Mucosa of gallbladder (tissue), 1 donor: ENCODE results near the gene REM1. TPM values are rescaled to one million over a fixed set of nuclear protein-coding genes. Genes with fewer than 3 reads are reported as not detected.
"Not testable (repeated sequence)": the region's sequence is repeated elsewhere in the genome, so short reads cannot be mapped to it uniquely, and the experiment has no call there.

ENCODE experiments used
- DNase-seq: peaks from one replicate; pipeline ENCODE4 v3.0.0-alpha.2; 2020; ENCODE audit warnings: low spot score
- total RNA-seq: library from RNA; stranded (reverse); gene quantifications from one replicate; pipeline ENCODE4 v1.2.1, GENCODE V29; 2021
- donor health status: DM: no; HTN: no; CAD: no.

The REM1 gene, protein sequence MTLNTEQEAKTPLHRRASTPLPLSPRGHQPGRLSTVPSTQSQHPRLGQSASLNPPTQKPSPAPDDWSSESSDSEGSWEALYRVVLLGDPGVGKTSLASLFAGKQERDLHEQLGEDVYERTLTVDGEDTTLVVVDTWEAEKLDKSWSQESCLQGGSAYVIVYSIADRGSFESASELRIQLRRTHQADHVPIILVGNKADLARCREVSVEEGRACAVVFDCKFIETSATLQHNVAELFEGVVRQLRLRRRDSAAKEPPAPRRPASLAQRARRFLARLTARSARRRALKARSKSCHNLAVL
- total RNA-seq = 2.3 TPM

DNA sequence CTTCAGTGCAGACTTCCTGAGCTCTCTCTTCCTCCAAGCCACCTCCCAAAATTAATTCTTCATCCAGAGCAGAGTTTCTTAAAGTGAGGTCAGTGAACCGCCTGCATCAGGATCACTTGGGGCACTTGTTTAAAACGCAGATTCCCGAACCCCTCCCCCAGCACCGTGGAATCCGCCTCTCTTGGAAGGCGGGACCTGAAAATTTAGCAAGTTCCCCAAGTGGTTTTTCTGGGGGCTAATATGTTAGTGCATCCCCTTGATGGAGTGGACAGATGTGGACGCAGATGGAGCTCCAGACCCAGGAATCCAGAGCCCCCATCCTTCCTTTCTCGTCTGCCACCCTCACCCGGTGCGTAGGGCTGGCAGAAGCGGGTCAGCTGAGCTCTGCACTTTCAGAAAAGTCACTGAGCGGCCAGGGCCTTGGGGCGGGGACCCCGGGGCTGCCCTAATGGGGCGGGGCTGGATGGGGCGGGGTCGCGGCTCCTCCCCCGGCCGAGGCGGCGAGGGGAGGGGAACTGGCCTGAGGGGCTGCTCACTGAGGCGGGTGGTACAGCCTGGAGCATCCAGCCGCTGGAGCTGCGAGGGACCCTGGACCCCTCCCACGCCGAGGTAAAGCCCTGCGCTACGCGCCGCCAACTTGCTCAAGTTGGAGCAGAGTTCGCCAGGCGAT, at the start of gene REM1, which contains the start of gene DEFB124:
TSS of gene REM1 (plus strand) at position 531 of the 670 bp plus-strand sequence. CDS start 1,158 bp downstream, outside the sequence.
TSS of gene DEFB124 (minus strand) at position 370 of the 670 bp plus-strand sequence. CDS start 2,114 bp downstream, outside the sequence.
- no peak for DNase-seq

DNA sequence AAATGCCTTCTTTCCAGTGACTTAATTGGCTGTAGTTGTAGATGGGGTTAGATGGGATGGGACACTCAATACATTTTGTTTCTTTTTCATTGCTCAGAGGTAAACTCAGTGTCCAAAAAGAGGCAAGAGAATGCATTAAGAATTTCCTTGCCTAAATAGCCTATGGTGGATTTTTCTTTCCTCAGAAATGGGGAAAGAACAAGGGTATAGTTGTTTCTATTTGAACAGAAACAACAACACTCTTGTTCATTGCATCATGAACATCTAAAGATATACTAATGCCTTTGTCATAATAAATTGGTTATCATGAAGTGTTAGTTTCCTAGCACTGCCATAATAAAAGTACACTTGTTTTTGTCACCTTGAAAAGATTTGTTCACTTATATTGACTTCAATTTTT, 49.3 kb upstream of the REM1 start:
- no peak for DNase-seq

DNA sequence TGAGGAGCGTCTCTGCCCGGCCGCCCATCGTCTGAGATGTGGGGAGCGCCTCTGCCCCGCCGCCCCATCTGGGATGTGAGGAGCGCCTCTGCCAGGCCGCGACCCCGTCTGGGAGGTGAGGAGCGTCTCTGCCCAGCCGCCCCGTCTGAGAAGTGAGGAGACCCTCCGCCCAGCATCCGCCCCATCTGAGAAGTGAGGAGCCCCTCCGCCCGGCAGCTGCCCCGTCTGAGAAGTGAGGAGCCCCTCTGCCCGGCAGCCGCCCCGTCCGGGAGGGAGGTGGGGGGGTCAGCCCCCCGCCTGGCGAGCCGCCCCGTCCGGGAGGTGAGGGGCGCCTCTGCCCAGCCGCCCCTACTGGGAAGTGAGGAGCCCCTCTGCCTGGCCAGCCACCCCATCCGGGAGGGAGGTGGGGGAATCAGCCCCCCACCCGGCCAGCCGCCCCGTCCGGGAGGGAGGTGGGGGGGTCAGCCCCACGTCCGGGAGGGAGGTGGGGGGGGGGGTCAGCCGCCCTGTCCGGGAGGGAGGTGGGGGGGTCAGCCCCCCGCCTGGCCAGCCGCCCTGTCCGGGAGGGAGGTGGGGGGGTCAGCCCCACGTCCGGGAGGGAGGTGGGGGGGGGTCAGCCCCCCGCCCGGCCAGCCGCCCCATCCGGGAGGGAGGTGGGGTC, 48.1 kb upstream of the REM1 start:
- DNase-seq = not testable (repeated sequence)

DNA sequence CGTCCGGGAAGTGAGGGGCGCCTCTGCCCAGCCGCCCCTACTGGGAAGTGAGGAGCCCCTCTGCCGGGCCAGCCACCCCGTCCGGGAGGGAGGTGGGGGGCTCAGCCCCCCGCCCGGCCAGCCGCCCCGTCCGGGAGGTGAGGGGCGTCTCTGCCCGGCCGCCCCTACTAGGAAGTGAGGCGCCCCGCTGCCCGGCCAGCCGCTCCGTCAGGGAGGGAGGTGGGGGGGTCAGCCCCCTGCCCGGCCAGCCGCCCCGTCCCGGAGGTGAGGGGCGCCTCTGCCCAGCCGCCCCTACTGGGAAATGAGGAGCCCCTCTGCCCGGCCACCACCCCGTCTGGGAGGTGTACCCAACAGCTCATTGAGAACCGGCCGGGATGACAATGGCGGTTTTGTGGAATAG, 47.5 kb upstream of the REM1 start:
- DNase-seq = not testable (repeated sequence)

DNA sequence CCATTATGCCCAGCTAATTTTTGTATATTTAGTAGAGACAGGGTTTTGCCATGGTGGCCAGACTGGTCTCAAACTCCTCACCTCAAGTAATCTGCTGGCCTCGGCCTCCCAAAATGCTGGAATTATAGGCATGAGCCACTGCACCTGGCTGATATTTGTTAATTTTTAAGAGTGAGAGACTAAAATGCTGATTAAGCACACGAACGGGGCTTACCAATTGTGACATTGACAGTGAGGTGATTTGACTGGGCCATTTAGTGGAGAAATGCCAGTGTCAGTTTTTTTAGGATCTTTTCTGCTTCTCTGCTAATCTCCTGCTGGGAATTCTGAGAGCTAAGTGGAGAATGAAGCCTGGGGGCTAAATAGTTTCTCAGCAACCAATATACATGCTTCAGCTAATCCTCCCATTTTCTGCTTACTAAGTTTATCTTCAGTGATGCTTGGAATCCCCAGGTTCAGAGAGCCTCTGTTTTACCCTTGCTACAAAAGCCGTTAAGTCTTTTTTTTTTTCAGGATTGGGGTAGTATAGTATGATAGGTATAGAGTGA, 44.4 kb upstream of the REM1 start:
- DNase-seq = no peak

DNA sequence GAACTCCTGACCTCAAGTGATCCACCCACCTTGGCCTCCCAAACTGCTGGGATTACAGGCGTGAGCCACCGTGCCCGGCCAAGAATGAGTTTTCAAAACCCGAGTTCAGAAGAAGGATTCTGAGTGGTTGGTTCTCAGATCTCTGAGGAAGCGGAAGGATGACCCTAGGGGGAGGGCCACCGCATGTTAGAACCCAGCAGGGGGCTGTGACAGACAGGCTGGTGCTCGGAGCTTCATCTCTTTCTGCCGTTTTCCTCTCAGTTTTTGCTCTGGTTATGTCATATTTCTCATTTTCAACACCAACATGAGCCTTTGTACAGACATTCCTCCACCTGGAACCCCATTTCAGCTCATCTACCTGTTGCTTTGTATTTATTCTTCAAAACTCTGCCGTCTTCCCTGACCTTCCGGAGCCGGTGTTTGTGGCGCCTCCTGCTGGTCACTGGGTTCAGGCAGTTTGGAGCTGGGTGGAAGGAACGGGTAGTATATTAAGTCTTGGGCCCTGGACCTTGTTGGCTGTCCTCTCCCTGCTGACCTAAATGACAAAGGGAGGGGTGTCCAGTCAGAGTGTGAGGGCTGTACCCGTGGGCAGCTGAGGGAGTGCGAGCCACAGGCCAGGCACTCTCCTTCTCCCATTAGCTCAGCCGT, 35.0 kb upstream of the REM1 start, which contains the start of gene DEFB123:
TSS of gene DEFB123 (plus strand) at position 621 of the 648 bp plus-strand sequence. CDS start 67 bp downstream, outside the sequence.
- DNase-seq = no peak

DNA sequence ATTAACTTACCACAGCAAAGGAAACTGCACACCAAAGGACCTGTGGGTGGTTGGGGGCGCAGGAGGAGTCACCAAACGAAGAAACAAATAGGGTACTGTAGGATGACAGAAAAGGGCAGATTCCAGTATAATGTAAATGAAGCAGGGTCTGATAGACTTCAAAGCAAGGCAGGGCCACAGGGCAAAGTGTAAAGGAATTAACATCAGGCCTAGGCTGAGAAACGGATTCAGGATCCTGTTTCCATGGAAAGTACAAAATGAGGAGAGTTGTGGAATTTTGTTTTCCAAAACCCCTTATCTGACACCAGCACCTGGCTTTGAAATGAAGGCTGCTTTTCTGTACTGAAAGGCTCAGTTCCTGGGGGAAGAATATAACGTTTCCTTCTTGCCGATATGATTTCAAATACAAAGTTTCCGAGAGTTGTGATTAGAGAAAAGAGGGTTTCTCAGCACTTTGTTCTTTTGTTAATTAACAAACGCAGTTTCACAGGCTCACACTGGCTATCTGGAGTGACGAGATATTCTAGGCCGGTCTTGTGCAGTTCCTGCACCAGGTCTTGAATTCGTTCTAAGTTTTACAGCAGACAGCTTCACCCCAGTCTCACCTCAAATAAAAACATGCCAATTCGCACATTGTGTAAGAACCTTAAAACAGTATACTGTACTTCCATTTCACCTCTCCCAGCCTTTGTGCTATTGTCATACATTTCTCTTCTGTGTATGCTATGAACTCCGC, 28.8 kb upstream of the REM1 start:
- no peak for DNase-seq

DNA sequence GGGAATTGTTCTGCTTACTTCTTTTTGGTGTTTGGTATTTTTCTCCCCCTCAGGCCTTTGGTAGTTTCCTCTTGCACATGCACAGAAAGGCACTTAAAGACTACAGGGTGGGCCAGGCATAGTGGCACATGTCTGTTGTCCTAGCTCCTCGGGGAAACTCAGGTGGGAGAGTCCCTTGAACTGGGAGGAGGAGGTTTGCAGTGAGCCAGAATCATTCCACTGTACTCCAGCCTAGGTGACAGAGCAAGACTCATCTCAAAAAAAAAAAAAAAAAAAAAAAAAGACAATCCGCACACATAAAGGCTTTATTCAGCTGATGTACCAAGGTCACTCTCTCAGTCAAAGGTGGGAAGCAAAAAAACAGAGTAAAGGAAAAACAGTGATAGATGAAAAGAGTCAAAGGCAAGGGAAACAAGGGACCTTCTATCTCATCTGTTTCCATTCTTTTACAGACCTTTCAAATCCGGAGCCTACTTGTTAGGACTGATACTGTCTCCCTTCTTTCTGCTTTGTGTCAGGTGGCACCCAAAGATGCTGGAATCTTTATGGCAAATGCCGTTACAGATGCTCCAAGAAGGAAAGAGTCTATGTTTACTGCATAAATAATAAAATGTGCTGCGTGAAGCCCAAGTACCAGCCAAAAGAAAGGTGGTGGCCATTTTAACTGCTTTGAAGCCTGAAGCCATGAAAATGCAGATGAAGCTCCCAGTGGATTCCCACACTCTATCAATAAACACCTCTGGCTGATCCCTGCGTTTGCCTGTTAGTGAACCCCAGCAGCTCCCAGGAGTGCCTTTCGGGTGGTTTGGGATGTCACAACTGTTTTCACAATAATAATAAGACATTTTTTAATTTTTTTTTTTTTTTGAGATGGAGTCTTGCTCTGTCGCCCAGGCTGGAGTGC, 25.3 kb upstream of the REM1 start:
- DNase-seq = no peak

DNA sequence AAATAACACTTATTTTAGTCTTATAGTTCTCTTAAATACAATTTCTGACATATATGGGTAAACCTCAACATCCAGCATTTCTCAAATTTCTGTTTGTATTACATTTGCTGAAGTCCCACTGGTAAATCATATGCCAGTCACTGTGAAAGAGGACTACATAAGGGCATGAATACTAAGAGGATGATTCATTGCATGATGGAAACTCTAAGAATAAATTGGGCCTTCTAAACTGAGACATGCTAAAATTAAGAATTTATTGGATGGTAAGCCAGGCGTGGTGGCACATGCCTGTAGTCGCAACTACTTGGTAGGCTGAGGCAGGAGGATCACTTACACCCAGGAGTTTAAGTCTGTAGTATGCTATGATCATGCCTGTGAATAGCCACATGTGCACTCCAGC, 22.5 kb upstream of the REM1 start:
- DNase-seq = no peak

DNA sequence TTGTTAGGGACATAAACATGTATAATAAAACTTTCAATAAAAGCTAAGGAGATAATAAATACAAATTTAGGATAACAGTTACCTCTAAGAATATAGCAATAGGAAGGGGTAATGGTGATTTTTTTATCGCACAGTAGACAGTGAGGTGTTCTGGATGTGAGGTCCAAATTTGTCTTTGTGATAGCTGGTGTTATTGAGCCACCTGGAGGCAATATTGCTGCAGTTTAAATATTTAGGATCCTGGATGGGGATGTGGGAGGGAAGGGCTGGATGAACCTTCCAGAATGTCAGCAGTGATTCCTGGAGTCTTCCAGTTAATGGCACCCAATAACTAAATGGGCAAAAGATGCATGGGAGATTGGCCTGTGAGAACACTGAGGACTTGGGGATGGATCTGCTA, 20.7 kb upstream of the REM1 start:
- DNase-seq = no peak

DNA sequence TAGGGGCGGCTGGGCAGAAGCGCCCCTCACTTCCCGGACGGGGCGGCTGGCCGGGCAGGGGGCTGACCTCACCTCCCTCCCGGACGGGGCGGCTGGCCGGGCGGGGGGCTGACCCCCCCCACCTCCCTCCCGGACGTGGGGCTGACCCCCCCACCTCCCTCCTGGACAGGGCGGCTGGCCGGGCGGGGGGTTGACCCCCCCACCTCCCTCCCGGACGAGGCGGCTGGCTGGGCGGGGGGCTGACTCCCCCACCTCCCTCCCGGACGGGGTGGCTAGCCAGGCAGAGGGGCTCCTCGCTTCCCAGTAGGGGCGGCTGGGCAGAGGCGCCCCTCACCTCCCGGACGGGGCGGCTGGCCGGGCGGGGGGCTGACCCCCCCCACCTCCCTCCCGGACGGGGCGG, 4.1 kb upstream of the REM1 start:
- not testable (repeated sequence) for DNase-seq

DNA sequence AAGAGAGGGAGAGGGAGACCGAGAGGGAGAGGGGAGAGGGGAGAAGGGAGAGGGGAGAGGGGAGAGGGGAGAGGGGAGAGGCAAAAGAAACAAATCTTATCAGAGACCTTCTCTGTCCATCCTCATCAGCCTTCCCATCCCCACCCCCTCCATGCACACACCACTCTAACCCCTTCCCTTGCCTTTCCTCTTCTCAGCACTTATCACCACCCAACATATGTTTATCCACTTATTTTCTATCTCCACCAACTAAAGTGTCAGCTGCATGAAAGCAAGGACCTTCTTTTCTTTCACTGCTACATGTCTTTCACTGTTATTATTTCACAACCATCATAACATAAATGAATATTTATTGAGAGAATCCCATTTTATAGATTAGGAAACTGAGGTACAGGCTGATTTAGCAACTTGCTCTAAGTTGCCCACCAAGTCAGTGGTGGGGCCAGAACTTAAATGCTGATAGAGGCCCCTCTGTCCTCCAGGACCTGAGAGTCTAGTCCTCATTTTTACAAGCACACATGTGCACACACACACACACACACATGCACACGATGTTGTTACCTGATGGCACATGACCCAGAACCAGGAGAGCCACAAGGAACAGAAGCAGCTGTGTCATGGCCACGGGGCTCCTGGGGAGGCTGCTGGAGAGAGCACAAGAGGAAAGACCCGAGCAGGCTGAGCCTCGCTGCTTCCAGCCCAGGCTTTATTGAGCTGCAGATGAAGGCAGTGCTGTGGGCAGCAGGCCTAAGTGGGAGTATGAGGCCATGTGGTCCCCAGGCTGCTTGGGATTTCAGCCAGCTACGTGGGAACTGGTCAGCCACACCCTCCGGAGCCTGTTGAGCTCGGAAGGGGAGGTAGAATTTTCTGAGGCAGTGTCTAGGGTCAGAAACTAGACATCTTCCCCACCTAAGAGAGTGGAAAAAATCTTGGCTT, 2.4 kb upstream of the REM1 start:
- DNase-seq = no peak

DNA sequence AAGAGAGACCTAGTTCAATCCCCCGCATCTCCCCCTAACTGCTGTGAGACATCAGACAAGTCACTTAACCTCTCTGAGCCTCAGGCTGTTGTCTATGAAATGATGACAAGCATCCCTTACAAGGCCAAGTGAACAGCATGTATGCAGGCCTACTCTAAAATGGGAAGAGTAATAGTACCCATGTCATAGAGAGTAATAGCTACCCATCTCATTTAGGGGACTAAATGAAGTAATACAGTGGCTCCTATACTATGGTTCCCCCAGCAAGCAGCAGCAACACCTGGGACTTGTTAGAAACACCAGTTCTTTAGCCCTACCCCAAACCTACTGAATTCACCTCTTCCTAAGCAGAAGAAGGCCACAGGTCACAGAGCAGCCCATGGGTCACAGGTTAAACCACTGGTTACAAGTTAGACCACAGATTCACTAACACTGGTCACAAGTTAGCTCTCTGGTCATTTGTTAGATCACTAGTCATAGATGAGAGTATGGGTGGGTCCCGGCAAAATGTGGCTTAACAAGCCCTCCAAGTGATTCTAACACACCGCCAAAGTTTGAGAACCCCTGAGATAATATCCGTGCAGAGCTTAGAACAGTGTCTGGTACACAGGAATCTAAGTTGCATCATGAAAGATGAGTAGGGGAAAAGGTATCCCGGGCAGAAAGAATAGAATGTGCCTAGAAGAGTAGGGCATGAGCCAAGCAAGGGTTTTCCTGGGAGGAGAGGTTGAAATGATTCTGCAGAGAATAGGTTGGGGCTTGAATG, 1.6 kb upstream of the REM1 start:
- no peak for DNase-seq

DNA sequence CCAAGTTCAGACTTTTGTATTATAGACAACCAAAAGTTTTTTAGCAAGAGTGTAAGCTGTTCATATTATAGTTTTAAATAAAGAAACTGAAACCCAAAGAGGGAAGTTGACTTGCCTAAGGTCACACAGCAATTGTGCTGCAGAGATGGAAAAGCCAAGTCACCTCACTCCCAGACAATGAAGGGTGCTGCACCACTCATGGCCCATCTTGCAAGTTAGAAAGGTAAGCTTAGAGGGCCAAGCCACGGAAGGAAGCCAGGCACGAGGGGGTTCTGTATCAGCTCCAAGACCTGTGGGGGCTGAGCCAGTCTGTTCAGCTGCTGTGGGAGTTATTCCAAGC, 1.0 kb upstream of the REM1 start:
- no peak for DNase-seq

DNA sequence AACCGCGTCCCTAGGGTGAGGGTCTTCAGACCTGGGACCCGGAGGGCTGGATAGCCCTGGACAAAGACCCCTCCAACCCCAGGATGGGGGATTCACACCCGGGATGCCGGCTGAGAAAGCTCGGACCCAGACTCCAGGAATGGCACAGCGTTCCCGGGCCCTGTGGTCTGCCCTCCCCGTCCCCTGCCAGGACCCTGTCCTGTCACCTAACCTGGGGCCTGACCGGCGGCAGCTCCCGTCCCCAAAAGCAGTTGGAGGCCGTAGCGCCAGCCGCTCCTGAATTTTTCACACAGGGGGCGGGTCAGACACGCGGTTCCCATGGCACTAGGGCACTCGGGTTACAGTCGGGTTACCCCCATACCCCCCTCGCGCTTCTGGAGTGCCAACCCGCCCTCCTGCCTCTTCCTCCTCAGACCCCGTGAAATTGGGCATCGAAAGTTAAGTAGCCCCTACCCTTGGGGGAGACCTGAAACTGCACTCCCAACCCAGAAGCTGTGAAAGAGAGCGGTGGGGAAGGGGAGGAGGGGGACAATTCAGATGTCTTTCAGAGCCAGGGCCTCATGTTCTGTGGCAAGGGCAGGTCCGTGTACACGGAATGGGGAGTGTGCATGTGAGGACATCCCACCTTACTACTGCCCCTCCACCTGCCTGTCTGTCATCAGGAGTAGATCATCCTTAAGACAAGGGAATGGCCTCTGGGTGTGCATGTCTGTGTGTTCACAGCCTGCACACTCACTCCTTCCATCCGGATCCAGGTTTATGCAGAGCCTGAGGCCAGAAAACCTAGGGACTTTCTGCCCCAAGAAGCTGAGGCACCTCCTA, 595 bp downstream of the REM1 start:
- no peak for DNase-seq

DNA sequence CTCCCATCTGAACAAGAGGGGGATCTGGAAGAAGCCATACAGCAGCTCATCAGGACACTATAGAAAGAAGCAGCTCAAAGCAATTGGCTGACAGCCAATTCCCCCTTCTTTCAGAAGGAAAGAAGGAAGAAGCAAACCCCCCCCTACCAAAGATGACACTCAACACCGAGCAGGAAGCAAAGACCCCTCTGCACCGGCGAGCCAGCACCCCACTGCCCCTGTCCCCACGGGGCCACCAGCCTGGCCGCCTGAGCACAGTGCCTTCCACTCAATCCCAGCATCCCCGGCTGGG, 1.2 kb downstream of the REM1 start:
- no peak for DNase-seq

DNA sequence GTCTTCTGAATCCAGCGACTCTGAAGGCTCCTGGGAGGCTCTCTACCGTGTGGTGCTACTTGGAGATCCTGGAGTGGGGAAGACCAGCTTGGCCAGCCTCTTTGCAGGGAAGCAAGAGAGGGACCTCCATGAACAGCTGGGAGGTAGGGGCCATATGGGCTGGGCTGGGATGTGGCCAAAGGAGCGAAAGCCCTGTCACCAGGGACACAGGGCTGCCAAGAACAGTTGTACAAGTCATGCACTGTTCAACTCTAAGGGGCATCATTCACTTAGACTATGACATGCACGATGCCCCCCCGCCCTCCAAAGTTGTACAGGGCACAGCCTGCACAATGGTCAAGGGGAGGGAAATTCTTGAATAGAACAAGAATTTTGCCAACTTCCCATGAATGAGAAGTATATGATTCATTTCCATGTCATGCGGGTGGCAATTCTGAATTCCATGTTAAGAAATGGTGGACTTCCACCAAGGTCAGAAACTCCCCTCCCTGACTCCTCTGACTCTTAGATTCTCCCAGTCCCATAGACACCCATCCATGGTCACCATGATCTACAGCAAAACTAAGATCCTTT, 1.6 kb downstream of the REM1 start:
- no peak for DNase-seq
